Measurements from ENCODE around the gene GRWD1.

GRWD1 gene

GRCh38 chr19:48445606-48446481 lies at the start of gene GRWD1:
TSS of gene GRWD1 (plus strand) at chr19:48445983. CDS start at chr19:48446006, 23 bp downstream.
- H3K27me3 Mint-ChIP-seq = peaks cover 30% of the 10 kb centered on the region
- peak within 1 kb of the TSS; percentile 96 for H3K4me3 Mint-ChIP-seq
- intact Hi-C loops (cut with micrococcal nuclease) = loop anchor here (1.0 to 2.0 kb wide), 2 partner anchors 23 to 55 kb away; partner anchors contain the start of genes CYTH2 and KDELR1
- peak within 1 kb of the TSS; percentile 98 for H3K27ac Mint-ChIP-seq
- H3K4me1 Mint-ChIP-seq (ENCODE audit: low read depth) = peaks cover 38% of the 10 kb centered on the region
- H3K9me3 Mint-ChIP-seq = no peaks in the 10 kb centered on the region
- peaks cover 69% of the 10 kb centered on the region for H3K36me3 Mint-ChIP-seq (ENCODE audit: low read depth)

- Mint-ChIP-seq H3K27me3 (peaks cover 67% of the 10 kb centered on the region), H3K4me3 (no peak overlapping the region), H3K9me3 (peaks cover 9% of the 10 kb centered on the region), H3K36me3 (ENCODE audit: low read depth) (peaks cover 14% of the 10 kb centered on the region), H3K27ac (no peak overlapping the region), H3K4me1 (ENCODE audit: low read depth) (peaks cover 65% of the 10 kb centered on the region)
- intact Hi-C loops (cut with micrococcal nuclease) = no loop called here
These were observed 49.6 kb upstream of the GRWD1 start for GRCh38 chr19:48396016-48396823.

GRCh38 chr19:48396824-48397176 lies 49.0 kb upstream of the GRWD1 start:
- Mint-ChIP-seq H3K27ac (peak overlapping the region; percentile 82), H3K36me3 (ENCODE audit: low read depth) (peaks cover 10% of the 10 kb centered on the region), H3K9me3 (peaks cover 9% of the 10 kb centered on the region), H3K27me3 (peaks cover 64% of the 10 kb centered on the region), H3K4me1 (ENCODE audit: low read depth) (peaks cover 65% of the 10 kb centered on the region), H3K4me3 (no peak overlapping the region)
- intact Hi-C loops (cut with micrococcal nuclease) = no loop called here

- H3K4me3 Mint-ChIP-seq = peak overlapping the region; percentile 82
- intact Hi-C loops (cut with micrococcal nuclease) = no loop called here
- H3K9me3 Mint-ChIP-seq = peaks cover 9% of the 10 kb centered on the region
- peak overlapping the region; percentile 82 for H3K27ac Mint-ChIP-seq
- H3K4me1 Mint-ChIP-seq (ENCODE audit: low read depth) = peaks cover 63% of the 10 kb centered on the region
- H3K27me3 Mint-ChIP-seq = peaks cover 57% of the 10 kb centered on the region
- peaks cover 10% of the 10 kb centered on the region for H3K36me3 Mint-ChIP-seq (ENCODE audit: low read depth)
These were observed 48.3 kb upstream of the GRWD1 start for GRCh38 chr19:48397263-48398101.

- Mint-ChIP-seq H3K4me3 (peak overlapping the region; percentile 82), H3K27me3 (peaks cover 52% of the 10 kb centered on the region), H3K4me1 (ENCODE audit: low read depth) (peaks cover 63% of the 10 kb centered on the region), H3K36me3 (ENCODE audit: low read depth) (peaks cover 10% of the 10 kb centered on the region), H3K9me3 (peaks cover 9% of the 10 kb centered on the region), H3K27ac (peak overlapping the region; percentile 82)
- intact Hi-C loops (cut with micrococcal nuclease) = no loop called here
These were observed 47.7 kb upstream of the GRWD1 start for GRCh38 chr19:48398102-48398374.

- peaks cover 10% of the 10 kb centered on the region for H3K36me3 Mint-ChIP-seq (ENCODE audit: low read depth)
- peaks cover 67% of the 10 kb centered on the region for H3K4me1 Mint-ChIP-seq (ENCODE audit: low read depth)
- intact Hi-C loops (cut with micrococcal nuclease) = no loop called here
- H3K27ac Mint-ChIP-seq = peak overlapping the region; percentile 82
- H3K4me3 Mint-ChIP-seq = peak overlapping the region; percentile 82
- H3K27me3 Mint-ChIP-seq = peaks cover 46% of the 10 kb centered on the region
- H3K9me3 Mint-ChIP-seq = peaks cover 9% of the 10 kb centered on the region
These were observed 47.2 kb upstream of the GRWD1 start for GRCh38 chr19:48398375-48399235.

GRCh38 chr19:48400018-48400742 lies 45.6 kb upstream of the GRWD1 start:
- Mint-ChIP-seq H3K4me1 (ENCODE audit: low read depth) (peaks cover 54% of the 10 kb centered on the region), H3K27ac (peak overlapping the region; percentile 80), H3K4me3 (no peak overlapping the region), H3K9me3 (peaks cover 9% of the 10 kb centered on the region), H3K27me3 (peaks cover 31% of the 10 kb centered on the region), H3K36me3 (ENCODE audit: low read depth) (peaks cover 10% of the 10 kb centered on the region)
- intact Hi-C loops (cut with micrococcal nuclease) = loop anchor here (2.0 kb wide), 1 partner anchor 15 kb away; no protein-coding TSS in a partner anchor

GRCh38 chr19:48401287-48401686 lies 44.5 kb upstream of the GRWD1 start:
- intact Hi-C loops (cut with micrococcal nuclease) = loop anchor here (2.0 kb wide), 1 partner anchor 14 kb away; no protein-coding TSS in a partner anchor
- Mint-ChIP-seq H3K27me3 (peaks cover 23% of the 10 kb centered on the region), H3K27ac (no peak overlapping the region), H3K4me3 (no peak overlapping the region), H3K36me3 (ENCODE audit: low read depth) (peaks cover 10% of the 10 kb centered on the region), H3K4me1 (ENCODE audit: low read depth) (peaks cover 51% of the 10 kb centered on the region), H3K9me3 (peaks cover 18% of the 10 kb centered on the region)

GRCh38 chr19:48403606-48404005 lies 42.2 kb upstream of the GRWD1 start:
- intact Hi-C loops (cut with micrococcal nuclease) = no loop called here
- peaks cover 18% of the 10 kb centered on the region for H3K9me3 Mint-ChIP-seq
- peak overlapping the region; percentile 35 for H3K27ac Mint-ChIP-seq
- H3K36me3 Mint-ChIP-seq (ENCODE audit: low read depth) = no peaks in the 10 kb centered on the region
- peaks cover 39% of the 10 kb centered on the region for H3K4me1 Mint-ChIP-seq (ENCODE audit: low read depth)
- no peak overlapping the region for H3K4me3 Mint-ChIP-seq
- H3K27me3 Mint-ChIP-seq = peaks cover 18% of the 10 kb centered on the region

GRCh38 chr19:48405010-48405659 lies 40.6 kb upstream of the GRWD1 start:
- Mint-ChIP-seq H3K27me3 (peaks cover 21% of the 10 kb centered on the region), H3K9me3 (peaks cover 9% of the 10 kb centered on the region), H3K36me3 (ENCODE audit: low read depth) (no peaks in the 10 kb centered on the region), H3K4me1 (ENCODE audit: low read depth) (peaks cover 25% of the 10 kb centered on the region), H3K27ac (no peak overlapping the region), H3K4me3 (no peak overlapping the region)
- intact Hi-C loops (cut with micrococcal nuclease) = no loop called here

- no peaks in the 10 kb centered on the region for H3K36me3 Mint-ChIP-seq (ENCODE audit: low read depth)
- intact Hi-C loops (cut with micrococcal nuclease) = no loop called here
- no peak overlapping the region for H3K4me3 Mint-ChIP-seq
- H3K27ac Mint-ChIP-seq = no peak overlapping the region
- H3K27me3 Mint-ChIP-seq = peaks cover 21% of the 10 kb centered on the region
- peaks cover 9% of the 10 kb centered on the region for H3K9me3 Mint-ChIP-seq
- peaks cover 25% of the 10 kb centered on the region for H3K4me1 Mint-ChIP-seq (ENCODE audit: low read depth)
These were observed 39.9 kb upstream of the GRWD1 start for GRCh38 chr19:48405850-48406249.
